K562 (cell line): ENCODE measurements around the gene TCAP.

Experiments used
- MEF2D ChIP-seq: conservative IDR thresholded peaks from 2 replicates; pipeline ENCODE4 v1.6.1; 2016; ENCODE audit warnings: low read depth, missing genetic modification characterization, missing compliant biosample characterization
- NFYB ChIP-seq: IDR thresholded peaks from 2 replicates; pipeline ENCODE4 v1.6.1; 2011; ENCODE audit warnings: mild to moderate bottlenecking, moderate library complexity; ENCODE audit not compliant: insufficient read length; ENCODE audit errors: extremely low read depth
- NR2C1 ChIP-seq, 2 experiments: fragments of 450-650 bp; IDR thresholded peaks; 2 replicates each; pipeline ENCODE4 v1.6.1; 2017; ENCODE audit warnings: mild to moderate bottlenecking in 2 of 2, antibody characterized with exemption in 1 of 2, inconsistent platforms in 1 of 2, missing compliant biosample characterization in 1 of 2, missing genetic modification characterization in 1 of 2
- POLR2AphosphoS5 ChIP-seq: IDR thresholded peaks from 2 replicates; pipeline ENCODE4 v1.6.1; 2011; ENCODE audit warnings: mild to moderate bottlenecking, low read depth, low read length, moderate library complexity; ENCODE audit not compliant: control insufficient read depth, insufficient read depth
- RBM15 ChIP-seq: fragments of 200-400 bp; formaldehyde crosslinking; IDR thresholded peaks from 2 replicates; pipeline ENCODE4 v1.6.1; 2018; ENCODE audit warnings: mild to moderate bottlenecking, low read length, moderate library complexity; ENCODE audit not compliant: insufficient read depth
- SIN3A ChIP-seq, 2 experiments: fragments of 150-350 bp in 1 of 2; IDR thresholded peaks; 2 replicates each; pipeline ENCODE4 v1.6.1; 2011 to 2016; ENCODE audit warnings: borderline replicate concordance in 2 of 2, low read depth in 2 of 2, low read length in 2 of 2, mild to moderate bottlenecking in 2 of 2, moderate library complexity in 2 of 2; ENCODE audit not compliant: control insufficient read depth in 1 of 2
- TF ChIP-seq, protein P1 (sequence below): sonication (generic); formaldehyde crosslinking; IDR thresholded peaks from 2 replicates; pipeline ENCODE4 v1.8.1; 2023; ENCODE audit warnings: missing genetic modification reagents, mild to moderate bottlenecking, borderline replicate concordance
- TF ChIP-seq, protein P2 (sequence below), 3 experiments: IDR thresholded peaks in 2 of 3; conservative IDR thresholded peaks in 1 of 3; 2 replicates each; pipeline ENCODE4 v1.5.1; 2011 to 2012; ENCODE audit warnings: low read length in 3 of 3, mild to moderate bottlenecking in 3 of 3, control low read depth in 2 of 3, improper control_type of control experiment in 1 of 3, inconsistent platforms in 1 of 3, low read depth in 1 of 3, mixed read lengths in 1 of 3, moderate library complexity in 1 of 3; ENCODE audit not compliant: insufficient read depth in 2 of 3

DNA sequence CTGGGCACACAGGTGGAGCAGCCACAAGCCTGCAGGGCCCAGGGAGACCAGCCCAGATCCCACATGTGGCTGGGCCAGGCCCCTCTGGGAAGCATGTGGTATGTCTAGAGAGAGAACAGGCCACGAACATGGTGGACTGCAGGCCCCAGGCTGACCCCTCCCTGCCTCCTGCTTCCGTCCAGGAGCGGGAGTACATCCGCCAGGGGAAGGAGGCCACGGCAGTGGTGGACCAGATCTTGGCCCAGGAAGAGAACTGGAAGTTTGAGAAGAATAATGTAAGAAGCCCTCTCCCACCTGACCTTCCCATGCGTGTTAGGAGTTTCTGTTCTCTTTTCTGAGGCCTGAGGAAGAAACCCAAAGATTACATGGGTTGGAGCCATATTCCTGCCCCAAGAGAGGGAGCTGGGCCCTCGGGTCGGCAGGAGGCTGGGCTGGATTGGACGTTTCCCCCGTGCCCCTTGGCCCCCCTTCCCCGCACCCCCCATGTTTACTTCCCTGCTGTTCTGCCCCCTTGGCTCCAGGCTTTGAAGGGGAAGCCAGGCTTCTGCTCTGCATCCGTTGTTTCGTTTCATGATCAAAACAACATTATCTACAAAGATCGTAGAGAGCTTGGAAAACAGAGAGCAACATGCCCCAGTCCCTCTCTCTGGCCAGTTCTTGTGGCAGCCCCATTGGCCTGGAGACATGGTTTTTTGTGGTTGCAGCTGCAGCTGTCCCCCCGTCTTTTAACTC, 5.7 kb upstream of the TCAP start:
- TF ChIP-seq POLR2AphosphoS5: no peak
- no peak for TF ChIP-seq RBM15
- no peak for TF ChIP-seq SIN3A (IDR thresholded peaks at IDR 0.05; ENCODE audit: borderline replicate concordance in 2 of 2, control insufficient read depth in 1 of 2, low read depth in 2 of 2, low read length in 2 of 2)
- TF ChIP-seq, protein P1, sequence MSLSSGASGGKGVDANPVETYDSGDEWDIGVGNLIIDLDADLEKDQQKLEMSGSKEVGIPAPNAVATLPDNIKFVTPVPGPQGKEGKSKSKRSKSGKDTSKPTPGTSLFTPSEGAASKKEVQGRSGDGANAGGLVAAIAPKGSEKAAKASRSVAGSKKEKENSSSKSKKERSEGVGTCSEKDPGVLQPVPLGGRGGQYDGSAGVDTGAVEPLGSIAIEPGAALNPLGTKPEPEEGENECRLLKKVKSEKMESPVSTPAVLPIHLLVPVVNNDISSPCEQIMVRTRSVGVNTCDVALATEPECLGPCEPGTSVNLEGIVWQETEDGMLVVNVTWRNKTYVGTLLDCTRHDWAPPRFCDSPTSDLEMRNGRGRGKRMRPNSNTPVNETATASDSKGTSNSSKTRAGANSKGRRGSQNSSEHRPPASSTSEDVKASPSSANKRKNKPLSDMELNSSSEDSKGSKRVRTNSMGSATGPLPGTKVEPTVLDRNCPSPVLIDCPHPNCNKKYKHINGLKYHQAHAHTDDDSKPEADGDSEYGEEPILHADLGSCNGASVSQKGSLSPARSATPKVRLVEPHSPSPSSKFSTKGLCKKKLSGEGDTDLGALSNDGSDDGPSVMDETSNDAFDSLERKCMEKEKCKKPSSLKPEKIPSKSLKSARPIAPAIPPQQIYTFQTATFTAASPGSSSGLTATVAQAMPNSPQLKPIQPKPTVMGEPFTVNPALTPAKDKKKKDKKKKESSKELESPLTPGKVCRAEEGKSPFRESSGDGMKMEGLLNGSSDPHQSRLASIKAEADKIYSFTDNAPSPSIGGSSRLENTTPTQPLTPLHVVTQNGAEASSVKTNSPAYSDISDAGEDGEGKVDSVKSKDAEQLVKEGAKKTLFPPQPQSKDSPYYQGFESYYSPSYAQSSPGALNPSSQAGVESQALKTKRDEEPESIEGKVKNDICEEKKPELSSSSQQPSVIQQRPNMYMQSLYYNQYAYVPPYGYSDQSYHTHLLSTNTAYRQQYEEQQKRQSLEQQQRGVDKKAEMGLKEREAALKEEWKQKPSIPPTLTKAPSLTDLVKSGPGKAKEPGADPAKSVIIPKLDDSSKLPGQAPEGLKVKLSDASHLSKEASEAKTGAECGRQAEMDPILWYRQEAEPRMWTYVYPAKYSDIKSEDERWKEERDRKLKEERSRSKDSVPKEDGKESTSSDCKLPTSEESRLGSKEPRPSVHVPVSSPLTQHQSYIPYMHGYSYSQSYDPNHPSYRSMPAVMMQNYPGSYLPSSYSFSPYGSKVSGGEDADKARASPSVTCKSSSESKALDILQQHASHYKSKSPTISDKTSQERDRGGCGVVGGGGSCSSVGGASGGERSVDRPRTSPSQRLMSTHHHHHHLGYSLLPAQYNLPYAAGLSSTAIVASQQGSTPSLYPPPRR: no peak
- no peak for TF ChIP-seq MEF2D (tag)
- no peak for TF ChIP-seq NFYB
- TF ChIP-seq, protein P2, sequence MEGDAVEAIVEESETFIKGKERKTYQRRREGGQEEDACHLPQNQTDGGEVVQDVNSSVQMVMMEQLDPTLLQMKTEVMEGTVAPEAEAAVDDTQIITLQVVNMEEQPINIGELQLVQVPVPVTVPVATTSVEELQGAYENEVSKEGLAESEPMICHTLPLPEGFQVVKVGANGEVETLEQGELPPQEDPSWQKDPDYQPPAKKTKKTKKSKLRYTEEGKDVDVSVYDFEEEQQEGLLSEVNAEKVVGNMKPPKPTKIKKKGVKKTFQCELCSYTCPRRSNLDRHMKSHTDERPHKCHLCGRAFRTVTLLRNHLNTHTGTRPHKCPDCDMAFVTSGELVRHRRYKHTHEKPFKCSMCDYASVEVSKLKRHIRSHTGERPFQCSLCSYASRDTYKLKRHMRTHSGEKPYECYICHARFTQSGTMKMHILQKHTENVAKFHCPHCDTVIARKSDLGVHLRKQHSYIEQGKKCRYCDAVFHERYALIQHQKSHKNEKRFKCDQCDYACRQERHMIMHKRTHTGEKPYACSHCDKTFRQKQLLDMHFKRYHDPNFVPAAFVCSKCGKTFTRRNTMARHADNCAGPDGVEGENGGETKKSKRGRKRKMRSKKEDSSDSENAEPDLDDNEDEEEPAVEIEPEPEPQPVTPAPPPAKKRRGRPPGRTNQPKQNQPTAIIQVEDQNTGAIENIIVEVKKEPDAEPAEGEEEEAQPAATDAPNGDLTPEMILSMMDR (IDR thresholded peaks at IDR 0.05 in 2 of 3, conservative IDR thresholded peaks at IDR 0.05 in 1 of 3; ENCODE audit: insufficient read depth in 2 of 3, low read depth in 1 of 3, low read length in 3 of 3): no peak
- TF ChIP-seq NR2C1 (IDR thresholded peaks at IDR 0.05): no peak
- TF ChIP-seq NR2C1 (tag; IDR thresholded peaks at IDR 0.05): no peak
